Right lung (tissue), 5 donors: ENCODE measurements around the gene ADGRB3. TPM values are rescaled to one million over a fixed set of nuclear protein-coding genes. Genes with fewer than 3 reads are reported as not detected.

Source experiments
- DNase-seq, 2 donors: peaks; one replicate each; pipeline ENCODE4 v3.0.0-alpha.2; 2013
- polyA plus RNA-seq, 5 donors: library from polyadenylated mRNA; unstranded; fragments of 120-200 nt; gene quantifications; one replicate each; pipeline versions ENCODE4 v1.2.1 to v1.2.3, GENCODE V29; 2013; ENCODE audit warnings: inconsistent platforms in 1 of 5, low replicate concordance in 1 of 5; ENCODE audit not compliant: insufficient read length in 5 of 5, insufficient read depth in 1 of 5

ADGRB3 gene
- polyA plus RNA-seq, 5 donors, result 8.6 to 21.3 (median 15.0) TPM

DNA sequence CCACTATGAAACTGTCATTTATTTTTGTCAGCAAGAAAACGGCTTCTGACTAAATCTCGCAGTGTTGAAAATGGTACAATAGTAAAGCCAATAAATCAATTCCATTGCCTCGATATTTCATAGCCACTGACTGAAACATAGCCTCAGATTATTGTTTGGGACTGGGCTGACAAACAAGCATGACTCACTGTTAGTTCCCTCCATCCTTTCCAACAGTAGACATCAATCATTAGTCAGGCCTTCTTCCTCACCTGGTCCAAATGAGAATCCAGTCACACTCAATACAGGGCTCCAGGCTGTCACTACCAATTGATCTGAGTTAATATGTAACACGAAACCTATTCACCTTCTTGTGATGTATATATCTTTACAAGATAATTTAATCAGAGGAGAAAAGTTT is 66.1 kb downstream of the ADGRB3 start:
- no peak for DNase-seq

DNA sequence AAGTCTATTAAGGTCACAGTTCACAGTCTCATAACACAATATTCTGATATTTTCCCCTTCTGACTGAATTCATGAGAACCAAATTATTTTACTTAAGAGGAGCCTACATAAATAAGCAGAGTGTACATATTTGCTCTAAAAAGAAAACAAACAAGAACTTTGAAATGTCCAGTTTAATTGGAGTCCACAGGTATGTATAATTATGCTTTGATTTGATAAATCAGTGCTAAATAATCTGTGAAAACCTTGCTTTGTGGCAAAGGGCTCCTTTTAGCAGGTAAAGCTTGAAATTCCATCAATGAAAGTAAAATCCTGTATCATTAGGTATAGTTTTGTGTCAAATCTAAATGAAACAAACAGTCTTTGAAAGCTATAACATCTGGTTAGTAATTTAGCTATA is 69.4 kb downstream of the ADGRB3 start:
- DNase-seq, result no peak

DNA sequence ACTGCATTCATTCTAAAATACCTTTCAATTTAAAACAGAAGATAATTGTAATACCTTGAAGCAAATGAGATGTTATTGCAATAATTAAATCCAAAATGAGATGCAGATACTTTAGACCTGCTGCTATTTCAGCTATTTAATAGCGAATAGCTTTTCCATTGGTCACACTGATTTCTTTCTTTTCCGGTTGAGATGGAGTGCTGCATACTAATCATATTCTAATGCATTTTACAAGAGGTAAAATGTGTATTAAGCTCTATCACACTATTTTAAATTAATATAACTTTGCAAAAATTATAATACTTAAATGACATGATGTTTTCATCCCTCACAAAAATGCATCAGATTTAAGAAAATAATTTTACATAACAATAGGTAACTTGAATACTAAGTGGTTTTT is 74.0 kb downstream of the ADGRB3 start:
- DNase-seq, result no peak

DNA sequence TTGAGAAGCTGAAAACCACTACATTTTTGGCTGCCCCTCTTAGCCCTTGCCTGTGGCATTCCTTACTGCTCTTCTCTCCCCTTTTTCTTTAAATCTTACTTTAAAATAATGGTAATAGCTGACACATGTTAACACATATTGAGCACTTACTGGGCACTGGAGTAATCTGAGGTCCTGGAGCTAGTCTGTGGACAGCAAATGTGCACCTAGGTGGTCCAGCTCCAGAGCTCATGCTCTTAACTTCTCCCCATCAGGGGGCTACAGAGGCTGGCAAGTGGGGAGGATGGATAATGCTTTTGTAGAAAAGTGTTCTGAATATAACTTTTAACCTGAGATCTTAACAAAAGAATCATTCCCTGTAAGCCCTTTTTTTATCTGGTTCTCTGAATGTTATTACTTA is 74.8 kb downstream of the ADGRB3 start:
- DNase-seq, result no peak

DNA sequence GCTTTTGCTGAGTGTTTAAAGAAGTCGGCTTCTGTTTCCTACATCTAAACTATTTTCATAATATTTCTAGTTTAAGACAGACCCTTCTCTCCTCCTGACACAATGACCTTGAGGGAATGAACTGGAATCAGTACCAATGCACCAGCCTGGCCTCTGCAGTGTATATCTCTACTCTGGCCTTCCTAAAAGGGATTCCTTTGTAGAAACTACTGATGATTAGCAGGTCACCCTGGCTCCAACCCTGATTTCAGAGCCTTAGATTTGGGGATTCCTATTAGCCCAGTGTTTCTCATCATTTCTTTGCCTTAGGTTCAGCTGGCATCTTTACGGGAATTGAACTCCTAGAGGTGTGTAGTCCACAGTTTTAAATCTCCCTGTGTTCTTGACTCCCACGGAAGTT is 75.4 kb downstream of the ADGRB3 start:
- no peak for DNase-seq

DNA sequence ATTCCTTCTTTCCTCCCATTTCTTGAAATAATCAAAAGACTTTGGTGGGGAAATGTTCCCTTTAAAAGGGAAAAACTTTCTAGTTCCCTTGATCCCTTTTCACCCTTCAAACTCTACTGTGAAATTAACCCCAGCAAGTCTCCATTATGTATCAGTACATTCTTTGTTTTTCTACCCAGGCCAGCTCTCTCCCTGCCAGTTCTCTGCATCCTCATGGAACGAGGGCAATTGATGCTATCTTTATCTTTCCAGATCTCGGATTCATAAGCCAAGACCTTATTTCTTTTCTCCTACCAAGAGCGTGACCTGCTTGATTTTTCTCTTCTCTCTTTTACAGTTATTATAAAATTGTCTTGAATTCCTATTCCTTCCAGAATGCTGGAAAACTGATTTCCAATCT is 75.8 kb downstream of the ADGRB3 start:
- no peak for DNase-seq

DNA sequence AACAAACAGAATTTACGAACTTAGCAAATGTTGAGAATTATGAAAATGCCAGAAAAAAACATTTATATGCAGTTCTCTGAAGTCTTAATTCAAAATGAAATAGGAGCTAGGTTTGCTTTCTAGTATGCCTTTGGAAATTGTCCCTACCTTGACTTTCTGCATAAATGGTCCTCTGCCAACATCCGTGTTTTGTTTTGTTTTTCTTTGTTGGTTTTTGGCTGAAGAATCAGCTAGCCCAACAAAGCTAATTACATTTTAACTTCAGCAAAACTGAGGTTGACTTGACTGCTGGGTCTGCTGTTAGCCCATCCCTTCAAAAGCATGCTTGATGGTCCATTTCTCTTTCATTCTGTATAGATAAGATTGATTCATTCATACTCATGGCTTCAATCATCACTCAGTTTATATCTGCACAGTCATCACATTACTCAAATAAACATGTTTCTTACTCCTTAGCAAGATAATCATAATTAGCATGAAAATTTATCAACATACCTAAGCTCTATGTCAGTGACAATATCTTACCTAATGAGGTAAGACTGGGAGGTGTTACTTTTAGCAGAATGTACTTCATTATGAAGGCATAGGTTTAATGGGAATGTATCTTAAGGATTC is 76.4 kb downstream of the ADGRB3 start:
- no peak for DNase-seq

DNA sequence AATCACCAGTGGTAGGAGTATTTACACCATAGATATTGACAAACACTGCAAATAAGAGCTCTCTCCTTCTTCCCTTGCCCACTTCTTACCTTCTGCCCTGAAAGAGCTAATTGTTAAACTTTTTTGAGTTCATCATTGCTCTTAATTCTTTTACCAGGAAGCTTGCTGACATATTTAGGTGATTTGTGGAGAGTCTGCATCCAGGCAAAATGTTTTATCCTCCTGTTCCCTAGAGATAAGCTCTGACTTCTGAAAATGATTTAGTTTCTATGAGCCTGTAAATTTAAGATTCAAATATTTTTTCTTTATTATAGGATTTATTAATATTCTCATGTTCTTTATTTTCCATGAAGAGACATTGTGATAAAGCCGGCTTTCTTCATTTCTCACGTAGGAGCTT is 81.5 kb downstream of the ADGRB3 start:
- no peak for DNase-seq

DNA sequence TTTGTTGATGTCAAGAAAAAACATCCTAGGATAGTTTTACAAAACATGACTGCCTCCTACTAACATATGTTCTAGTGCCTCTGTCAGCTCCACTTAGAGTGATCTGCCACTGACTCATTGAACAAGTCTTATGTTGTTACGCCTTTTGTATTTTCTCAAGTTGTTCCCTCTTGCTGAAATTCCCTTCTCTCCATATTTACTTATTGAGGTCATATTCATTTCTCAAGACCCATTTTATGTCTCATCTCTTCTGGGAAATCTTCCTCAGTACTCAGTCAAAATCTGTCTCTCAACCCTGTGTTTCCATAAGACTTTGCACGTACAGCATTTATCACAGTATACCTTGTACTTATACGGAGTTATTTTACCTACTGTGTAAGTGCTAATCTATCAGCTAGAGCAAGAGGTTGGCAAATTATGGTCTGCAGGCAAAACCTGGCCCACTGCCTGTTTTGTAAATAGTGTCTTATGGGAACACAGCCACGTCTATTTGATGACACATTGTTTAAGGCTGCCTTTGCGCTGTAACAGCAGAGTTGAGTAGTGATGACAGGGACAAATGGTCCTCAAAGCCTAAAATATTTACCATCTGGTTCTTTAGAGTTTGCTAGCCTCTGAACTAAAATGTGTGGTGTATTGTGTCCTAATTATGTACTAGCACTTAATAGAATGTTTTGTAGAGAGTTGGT is 83.4 kb downstream of the ADGRB3 start:
- DNase-seq, result no peak

DNA sequence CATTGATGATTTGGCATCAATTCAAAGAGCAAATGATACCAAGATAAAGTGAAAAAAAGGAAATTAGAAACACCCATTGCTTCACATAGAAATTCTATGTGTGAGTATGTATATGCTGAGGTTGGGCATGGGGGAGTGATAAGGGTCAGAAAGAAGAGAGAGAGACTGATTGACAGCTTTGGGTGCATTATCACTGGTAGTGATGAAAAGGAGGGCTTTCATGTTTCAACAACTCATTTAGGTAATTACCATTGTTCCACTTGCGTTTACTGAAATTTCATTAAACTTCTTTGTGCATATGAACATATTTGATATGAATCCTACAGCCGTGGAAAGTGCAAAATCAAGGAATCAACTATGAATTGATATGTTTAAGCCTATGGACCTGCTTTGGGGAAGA is 84.7 kb downstream of the ADGRB3 start:
- DNase-seq, result no peak

DNA sequence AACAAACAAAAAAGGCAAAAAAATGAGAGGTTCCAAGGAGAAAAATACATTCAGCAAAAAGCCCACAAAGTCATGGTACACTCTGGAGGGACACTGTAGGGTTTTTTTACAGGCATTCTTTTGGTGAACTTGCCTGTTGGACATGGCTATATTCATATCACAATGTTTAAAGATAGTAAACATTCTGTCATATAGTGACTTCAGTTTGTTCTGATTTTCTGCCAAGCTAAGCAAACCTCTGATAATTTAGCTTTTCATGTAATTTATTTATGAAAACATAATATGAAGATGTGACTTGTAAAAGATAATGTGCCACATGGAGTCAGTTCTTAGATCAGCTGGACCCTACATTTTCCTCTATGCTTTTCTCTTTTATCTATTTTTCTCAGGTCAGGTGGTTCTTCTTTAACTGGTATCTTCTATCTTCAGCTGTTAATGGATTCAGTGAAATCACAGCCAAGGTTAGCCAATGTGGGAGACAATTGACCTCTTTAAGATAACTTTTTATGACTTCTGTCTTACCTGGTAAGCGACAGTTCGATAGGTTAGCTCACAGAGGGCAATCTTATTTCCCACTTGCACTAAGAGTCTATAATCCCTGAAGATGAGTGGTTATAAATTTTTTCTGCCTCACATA is 87.9 kb downstream of the ADGRB3 start:
- no peak for DNase-seq

DNA sequence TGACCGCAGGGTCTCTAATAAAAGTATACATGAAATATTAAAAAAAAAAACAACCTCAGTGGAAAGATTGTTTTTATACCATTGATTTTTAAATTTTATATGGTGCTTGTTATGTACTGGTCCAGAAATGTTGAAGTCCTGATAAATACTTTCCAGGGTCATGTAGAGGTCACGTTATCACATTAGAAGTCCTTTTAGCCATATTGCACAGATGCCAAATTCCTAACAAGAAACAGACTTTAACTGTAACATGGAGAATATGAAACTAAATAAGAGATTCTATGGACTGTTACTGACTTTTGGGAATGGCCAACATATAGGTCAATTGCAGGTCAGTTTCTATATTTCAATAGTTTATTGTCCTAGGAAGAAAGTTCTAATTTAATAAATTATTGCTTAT is 89.0 kb downstream of the ADGRB3 start:
- no peak for DNase-seq

DNA sequence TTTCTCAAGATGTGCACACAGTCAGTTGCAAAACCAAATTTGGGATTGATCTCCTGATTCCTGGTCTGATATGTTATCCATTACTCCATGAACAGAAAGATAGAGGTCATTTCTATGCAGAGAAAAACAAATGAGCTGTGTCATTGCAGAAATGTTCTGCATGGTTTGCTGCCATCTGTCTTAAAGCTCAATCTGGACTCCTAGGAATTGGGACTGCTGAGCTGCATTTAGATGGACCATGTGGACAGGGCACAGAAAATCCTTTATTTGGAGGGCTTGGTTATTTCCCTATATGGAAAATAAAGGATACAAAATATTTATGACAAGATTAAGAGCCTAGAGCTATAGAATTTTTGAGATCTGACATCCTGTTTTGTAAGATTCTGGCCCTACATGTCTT is 91.3 kb downstream of the ADGRB3 start:
- no peak for DNase-seq

DNA sequence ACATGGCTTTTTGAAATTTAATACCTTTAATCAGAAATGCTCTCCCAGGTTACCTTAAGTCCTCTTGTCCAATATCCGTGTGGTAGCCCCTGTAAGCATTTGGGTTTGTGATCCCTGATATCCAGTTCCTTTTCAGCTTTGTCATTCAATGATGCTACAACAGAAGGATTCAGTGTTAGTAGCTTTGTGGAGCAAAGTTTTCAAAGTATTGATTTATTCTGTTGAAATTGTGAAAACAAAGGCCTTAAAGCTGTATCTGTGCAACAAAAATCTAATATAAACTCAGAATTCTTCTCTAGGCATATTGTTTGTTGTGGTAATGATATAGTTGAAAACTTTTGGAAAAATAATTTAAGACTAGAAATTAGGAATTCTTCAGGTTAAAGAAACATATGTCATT is 91.9 kb downstream of the ADGRB3 start:
- DNase-seq, result no peak

DNA sequence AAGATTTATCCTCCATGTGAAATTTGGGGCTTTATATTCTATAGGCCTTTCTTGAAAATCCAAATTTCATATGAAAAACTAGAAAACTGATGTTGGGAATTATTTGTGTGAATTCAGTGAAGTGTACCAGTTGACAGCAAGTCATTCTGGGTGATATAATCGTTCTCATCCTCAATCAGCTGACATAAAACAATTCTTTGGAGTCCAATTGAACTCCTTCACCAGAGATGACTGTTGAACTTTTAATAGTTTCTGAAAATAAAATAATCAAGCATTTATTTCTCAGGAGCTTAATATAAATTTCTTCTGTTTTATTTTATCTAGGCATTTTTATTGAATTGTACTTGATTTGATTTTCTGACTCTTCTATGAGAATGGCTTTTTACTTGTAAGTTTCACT is 92.6 kb downstream of the ADGRB3 start:
- no peak for DNase-seq

DNA sequence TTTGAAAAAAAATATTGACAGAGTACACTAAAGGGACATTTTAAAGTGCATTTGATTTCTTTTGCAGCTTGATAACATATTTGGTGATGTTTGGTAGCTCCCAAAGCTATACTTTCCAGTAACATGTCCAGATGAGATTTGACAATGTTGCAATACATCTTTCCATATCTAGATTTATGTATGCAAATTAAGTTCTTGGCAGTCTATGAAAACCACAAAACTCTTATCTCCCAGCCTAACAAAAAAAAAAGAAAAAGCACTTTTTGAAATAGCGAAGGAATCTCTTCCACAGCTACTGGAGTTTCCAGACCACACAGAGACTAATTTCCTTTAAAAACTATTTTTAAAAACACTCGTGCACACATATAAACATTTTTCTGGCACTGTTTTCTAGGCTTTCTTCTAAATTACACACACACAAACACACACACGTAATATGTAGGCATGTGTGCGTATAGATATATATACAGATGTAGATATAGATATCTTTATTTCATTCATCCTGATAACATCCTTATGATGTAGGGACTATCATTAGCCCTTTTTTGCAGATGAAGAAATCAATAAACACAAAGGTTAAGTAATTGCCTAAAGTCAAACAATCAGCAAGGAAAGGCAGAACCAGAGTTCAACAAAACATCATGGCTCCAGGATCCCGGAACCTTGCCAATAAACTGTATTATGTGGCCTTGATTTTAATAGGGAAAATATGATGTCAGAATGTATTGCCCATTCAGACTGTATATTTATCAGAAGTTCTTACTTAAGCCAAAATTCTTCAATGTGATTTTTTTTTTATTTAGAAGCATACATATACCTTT is 93.3 kb downstream of the ADGRB3 start:
- DNase-seq, result peak; percentile 72 to 82

DNA sequence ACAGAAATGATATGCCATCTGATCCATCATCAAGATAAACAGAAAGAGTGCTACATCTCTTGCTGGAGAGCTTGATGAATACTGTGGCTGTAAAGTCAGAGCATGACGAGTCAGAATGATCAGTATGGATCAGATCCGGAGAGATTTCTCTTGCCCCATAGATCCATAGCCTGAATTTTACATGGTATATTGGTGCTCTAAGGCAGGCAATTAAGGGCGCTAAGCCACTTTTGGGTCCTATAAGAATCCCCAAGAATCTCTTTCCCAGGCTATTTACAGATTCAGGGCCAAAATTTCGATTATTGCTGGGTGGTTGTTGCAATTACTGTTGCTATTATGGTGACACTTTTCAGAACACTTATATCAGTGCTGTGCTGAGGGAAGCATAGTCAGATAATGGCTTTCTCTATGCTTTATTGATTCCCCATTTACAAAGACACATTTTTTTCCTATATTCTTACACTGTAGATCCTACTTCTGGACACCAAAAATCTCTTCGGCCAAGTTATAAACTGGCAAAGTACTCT is 94.4 kb downstream of the ADGRB3 start:
- no peak for DNase-seq

DNA sequence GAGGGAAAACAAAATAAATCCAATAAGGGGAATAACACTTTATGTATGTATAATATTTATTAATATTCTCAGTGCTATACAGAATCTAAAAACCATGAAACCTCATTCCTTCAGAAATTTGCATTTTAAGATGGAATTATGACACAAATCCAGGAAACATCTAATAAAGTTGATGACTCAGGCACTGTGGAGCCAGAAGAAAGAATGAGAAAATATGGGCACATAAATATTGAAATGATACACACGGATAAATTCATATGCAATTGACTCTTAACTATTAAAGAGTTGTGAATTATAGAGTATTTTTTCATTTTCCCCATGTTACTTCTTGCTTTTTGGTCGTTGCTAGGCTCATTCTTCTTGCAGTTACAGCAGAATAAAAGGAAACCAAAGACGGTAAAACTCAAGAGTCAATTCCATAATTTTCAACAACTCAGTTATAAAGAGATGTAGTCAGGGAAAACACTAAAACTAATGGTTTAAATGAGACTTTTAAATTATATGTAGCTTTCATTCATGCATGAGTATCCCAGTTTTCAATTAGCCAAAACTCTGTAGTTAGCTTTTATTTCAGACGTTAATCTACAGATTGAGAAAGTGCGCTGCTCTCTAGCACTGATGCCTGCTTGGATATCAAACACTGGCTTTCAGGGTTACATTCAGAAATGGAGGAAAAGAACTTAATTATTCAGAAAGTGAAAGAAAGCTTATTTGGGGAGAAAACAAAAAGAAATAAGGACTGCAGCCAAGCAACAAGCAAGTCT is 95.4 kb downstream of the ADGRB3 start:
- no peak for DNase-seq

DNA sequence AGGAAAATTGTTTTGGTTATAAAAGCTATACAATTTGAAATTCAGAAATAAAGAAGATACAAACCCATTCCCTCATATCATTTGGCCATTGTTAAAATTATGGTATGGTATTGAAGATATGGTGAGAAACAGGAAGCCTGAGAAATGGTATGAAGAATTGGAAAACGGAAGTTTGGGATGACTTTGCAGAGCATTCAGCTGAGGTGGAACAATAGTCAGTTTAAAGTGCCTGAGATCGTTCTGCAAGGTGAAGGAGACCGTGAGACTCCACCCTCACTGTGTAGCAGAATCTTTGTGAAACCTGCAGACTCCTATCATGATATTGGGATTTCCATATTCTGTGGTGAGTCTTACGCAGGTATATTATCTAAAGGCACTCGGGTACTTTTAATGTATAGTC is 97.3 kb downstream of the ADGRB3 start:
- no peak for DNase-seq

DNA sequence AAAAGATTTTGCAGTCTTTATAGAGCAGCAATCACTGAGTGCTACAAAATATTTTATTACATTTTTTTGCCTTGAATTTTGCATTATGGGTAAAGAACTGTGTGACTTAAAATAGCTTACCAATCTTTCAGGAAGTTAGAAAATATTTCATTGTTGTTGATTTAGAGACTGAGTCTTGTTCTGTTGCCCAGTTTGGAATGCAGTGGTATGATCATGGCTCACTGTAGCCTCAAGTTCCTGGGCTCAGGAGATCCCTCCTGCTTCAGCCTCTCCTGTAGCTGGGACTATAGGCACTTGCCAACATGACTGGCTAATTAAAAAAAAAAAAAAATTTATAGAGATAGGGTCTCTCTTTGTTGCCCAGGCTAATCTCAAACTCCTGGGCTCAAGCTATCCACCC is 100.8 kb downstream of the ADGRB3 start:
- DNase-seq, result no peak

DNA sequence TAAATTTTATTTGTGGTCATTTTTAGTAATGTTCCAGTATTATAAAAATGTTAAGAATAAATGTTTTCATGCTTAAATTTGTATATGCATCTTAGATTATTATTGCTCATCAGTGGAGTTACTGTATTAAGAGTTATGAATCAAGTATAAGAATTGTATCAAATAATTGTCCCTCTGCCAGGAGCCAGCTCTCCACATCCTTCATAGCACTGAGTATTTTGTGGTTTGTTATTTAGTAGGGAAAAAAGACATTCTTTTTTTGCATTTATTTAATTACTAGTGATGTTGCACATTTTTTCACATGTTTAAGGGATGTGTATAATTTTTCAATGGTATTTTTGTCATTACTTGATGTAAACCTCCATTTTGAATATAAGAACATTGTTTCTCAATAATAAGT is 102.0 kb downstream of the ADGRB3 start:
- no peak for DNase-seq

DNA sequence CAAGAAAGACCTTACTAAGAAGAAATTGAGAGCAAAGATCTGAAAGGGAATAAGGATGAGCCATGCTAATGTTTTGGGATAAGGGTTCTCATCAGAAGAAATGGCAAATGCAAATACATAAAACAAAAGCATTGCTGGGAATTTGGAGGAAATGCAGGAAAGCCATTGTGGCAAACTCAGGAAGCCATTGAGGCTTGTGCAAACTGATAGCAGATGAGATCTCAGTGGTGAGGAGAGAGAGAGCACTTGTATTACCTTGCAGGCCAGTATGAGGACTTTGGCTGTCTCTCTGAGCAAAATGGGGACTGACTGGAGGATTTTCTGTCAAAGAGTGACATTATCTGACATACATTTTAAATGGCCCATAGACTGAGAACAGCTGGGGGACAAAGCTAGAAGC is 103.0 kb downstream of the ADGRB3 start:
- DNase-seq, result no peak
